HG03139 (cell line): ENCODE data around the gene ZBTB47.

ENCODE experiments used
- ATAC-seq: cut with Tn5 transposase; IDR thresholded peaks from one replicate; pipeline ENCODE4 v1.9.1; 2021; ENCODE audit not compliant: unreplicated experiment

Gene ZBTB47

GRCh38 chr3:42652611-42653302 is 740 bp upstream of the ZBTB47 start:
- ATAC-seq: peak; percentile 59

- ATAC-seq: no peak
Measured at GRCh38 chr3:42653303-42653559, 266 bp upstream of the ZBTB47 start.

GRCh38 chr3:42654331-42655201 is 1.1 kb downstream of the ZBTB47 start:
- no peak for ATAC-seq

GRCh38 chr3:42655331-42655888 is 1.9 kb downstream of the ZBTB47 start:
- no peak for ATAC-seq

- no peak for ATAC-seq
Measured at GRCh38 chr3:42655980-42656679, 2.6 kb downstream of the ZBTB47 start.

GRCh38 chr3:42656680-42657610 is 3.4 kb downstream of the ZBTB47 start:
- ATAC-seq: no peak

- no peak for ATAC-seq
Measured at GRCh38 chr3:42657675-42658074, 4.2 kb downstream of the ZBTB47 start.

GRCh38 chr3:42658091-42658770 is 4.7 kb downstream of the ZBTB47 start:
- no peak for ATAC-seq

GRCh38 chr3:42658771-42659390 is 5.4 kb downstream of the ZBTB47 start:
- no peak for ATAC-seq

- ATAC-seq: no peak
Measured at GRCh38 chr3:42659451-42660130, 6.1 kb downstream of the ZBTB47 start.

- ATAC-seq: no peak
Measured at GRCh38 chr3:42660131-42660715, 6.7 kb downstream of the ZBTB47 start.

- no peak for ATAC-seq
Measured at GRCh38 chr3:42660898-42661297, 7.4 kb downstream of the ZBTB47 start.

- ATAC-seq: no peak
Measured at GRCh38 chr3:42661593-42662022, 8.1 kb downstream of the ZBTB47 start.

- no peak for ATAC-seq
Measured at GRCh38 chr3:42662037-42662812, 8.7 kb downstream of the ZBTB47 start.

GRCh38 chr3:42662813-42663535 is 9.5 kb downstream of the ZBTB47 start:
- no peak for ATAC-seq

- ATAC-seq: no peak
Measured at GRCh38 chr3:42663581-42664437, 10.3 kb downstream of the ZBTB47 start.
